ENCODE data around the gene SMARCD3. TPM values are rescaled to one million over a fixed set of nuclear protein-coding genes. Genes with fewer than 3 reads are reported as not detected.

Gene SMARCD3
- total RNA-seq, 4 donors from 2014 or later = 4.8 to 19.8 (median 13.5) TPM

DNA sequence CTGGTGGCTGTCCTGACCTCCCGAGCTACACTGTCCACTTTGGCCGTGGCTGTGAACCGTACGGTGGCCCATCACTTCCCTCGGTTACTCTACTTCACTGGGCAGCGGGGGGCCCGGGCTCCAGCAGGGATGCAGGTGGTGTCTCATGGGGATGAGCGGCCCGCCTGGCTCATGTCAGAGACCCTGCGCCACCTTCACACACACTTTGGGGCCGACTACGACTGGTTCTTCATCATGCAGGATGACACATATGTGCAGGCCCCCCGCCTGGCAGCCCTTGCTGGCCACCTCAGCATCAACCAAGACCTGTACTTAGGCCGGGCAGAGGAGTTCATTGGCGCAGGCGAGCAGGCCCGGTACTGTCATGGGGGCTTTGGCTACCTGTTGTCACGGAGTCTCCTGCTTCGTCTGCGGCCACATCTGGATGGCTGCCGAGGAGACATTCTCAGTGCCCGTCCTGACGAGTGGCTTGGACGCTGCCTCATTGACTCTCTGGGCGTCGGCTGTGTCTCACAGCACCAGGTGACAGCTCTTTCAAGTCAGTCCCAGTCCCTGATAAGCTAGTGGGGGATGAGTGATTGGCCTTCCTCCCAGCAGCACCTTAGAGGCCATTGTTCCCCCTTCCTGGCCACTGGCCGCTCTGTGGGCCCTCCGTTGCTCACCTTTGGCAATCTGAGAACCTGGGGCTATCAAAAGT, 13.3 kb downstream of the SMARCD3 start:
- no peak for TF ChIP-seq POLR2A (IDR thresholded peaks at IDR 0.05)
- TF ChIP-seq, protein P1, sequence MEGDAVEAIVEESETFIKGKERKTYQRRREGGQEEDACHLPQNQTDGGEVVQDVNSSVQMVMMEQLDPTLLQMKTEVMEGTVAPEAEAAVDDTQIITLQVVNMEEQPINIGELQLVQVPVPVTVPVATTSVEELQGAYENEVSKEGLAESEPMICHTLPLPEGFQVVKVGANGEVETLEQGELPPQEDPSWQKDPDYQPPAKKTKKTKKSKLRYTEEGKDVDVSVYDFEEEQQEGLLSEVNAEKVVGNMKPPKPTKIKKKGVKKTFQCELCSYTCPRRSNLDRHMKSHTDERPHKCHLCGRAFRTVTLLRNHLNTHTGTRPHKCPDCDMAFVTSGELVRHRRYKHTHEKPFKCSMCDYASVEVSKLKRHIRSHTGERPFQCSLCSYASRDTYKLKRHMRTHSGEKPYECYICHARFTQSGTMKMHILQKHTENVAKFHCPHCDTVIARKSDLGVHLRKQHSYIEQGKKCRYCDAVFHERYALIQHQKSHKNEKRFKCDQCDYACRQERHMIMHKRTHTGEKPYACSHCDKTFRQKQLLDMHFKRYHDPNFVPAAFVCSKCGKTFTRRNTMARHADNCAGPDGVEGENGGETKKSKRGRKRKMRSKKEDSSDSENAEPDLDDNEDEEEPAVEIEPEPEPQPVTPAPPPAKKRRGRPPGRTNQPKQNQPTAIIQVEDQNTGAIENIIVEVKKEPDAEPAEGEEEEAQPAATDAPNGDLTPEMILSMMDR (IDR thresholded peaks at IDR 0.05) = no peak
- no peak overlapping the region for H3K4me3 ChIP-seq (ENCODE audit: low read depth, poor library complexity, severe bottlenecking)
- intact Hi-C loops (cut with DNase I; ENCODE audit: low total_unique reads) = no loop called here
- DNase-seq (ENCODE audit: low spot score in 2 of 2) = no peak
- WGBS, 2 donors = 82 to 87% methylated on average over 24 to 28 of the region's 28 CpGs

DNA sequence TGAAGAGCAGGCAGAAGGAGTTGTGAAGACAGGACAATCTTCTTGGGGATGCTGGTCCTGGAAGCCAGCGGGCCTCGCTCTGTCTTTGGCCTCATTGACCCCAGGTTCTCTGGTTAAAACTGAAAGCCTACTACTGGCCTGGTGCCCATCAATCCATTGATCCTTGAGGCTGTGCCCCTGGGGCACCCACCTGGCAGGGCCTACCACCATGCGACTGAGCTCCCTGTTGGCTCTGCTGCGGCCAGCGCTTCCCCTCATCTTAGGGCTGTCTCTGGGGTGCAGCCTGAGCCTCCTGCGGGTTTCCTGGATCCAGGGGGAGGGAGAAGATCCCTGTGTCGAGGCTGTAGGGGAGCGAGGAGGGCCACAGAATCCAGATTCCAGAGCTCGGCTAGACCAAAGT, 14.7 kb downstream of the SMARCD3 start:
- DNase-seq (ENCODE audit: low spot score in 2 of 2) = peak in 1 of 2 donors; percentile 79
- intact Hi-C loops (cut with DNase I; ENCODE audit: low total_unique reads) = no loop called here
- TF ChIP-seq, protein P1 (IDR thresholded peaks at IDR 0.05) = no peak
- TF ChIP-seq POLR2A (IDR thresholded peaks at IDR 0.05) = no peak
- H3K4me3 ChIP-seq (ENCODE audit: low read depth, poor library complexity, severe bottlenecking) = no peak overlapping the region
- 72 to 73% methylated on average over 8 to 9 of the region's 9 CpGs for WGBS, 2 donors

DNA sequence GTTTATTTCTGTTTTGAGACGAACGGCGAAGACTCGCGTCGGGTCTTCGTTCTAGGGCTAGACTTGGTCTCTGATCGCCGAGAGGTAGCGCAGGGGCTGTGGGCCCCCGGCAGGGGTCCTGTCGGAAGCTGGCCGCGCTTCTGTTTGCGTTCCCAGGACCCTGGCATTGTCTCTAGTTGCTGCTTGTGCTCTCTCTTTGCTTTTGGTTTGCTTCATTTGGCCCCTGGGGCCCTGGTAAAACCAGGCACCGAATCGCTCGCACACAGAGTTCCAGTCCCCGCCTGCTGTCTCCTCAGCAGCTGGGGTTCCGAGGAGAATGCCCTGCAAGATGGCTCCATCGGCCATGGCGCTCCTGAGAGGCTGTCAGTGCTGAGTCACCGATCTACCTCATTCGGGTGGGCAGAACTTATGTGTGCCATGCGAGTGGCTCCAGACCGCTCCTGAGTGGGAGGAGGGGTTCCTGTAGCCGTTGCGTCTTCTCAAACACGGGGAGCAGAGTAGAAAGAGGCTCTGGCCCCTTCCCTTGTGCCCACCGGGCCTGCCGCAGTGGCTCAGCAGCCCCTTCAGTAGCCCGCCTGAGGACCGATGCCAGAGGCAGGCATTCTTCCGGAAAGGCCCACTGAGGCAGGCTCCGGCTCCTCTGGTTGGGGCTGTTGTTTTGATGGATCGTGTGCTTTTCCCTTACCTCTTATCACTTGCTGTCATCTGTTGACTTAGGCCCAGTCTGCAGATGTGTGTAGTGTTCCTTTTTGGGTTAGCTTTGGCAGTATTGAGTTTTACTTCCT, 15.4 kb downstream of the SMARCD3 start:
- no peak for DNase-seq (ENCODE audit: low spot score in 2 of 2)
- intact Hi-C loops (cut with DNase I; ENCODE audit: low total_unique reads) = no loop called here
- 10 to 18% methylated on average over 28 to 29 of the region's 36 CpGs for WGBS, 2 donors
- peak overlapping the region; percentile 95 for H3K4me3 ChIP-seq (ENCODE audit: low read depth, poor library complexity, severe bottlenecking)
- TF ChIP-seq, protein P1 (IDR thresholded peaks at IDR 0.05) = no peak
- no peak for TF ChIP-seq POLR2A (IDR thresholded peaks at IDR 0.05)

DNA sequence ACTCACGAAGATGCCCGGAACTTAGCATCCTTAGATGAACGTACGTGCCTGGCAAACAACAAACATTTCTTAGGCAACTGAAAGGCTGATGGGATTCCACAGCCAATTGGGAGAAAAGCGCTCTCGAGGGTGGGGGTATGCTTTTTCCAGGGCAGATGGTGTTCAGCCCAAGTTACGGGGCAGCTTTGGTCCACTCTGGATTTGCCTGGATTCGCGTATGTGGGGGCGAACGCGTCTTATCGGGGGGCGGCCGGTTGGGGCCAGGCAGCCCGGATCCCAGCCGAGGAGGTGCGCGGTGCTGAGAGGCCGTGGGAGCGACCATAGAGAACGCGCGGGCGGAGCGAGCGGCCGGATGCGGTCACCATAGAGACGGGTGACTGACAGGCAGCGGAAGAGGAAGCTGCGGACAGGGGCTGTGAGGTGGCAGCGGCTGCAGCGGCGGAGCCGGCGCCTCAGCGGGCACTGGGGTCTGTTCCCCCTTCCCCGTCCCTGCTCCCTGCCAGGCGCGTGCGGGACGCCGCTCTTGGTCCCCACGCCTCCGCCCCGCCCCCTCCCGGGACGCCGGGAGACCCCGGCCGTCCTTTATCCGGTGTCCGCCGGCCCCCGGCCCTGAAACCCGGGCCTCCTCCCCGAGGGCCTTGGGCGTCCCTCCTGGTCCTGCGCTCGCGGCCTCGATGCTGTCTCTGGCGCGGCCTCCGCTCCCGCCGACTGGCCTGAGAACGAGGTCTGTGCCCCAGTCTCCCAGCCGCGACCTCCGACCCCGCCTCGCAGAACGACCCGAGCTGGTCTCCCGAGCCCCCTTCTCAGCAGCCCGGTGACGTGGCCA, 16.2 kb downstream of the SMARCD3 start, which contains the start of gene CHPF2:
Gene CHPF2, plus strand, starts transcription at position 393 of the 826 bp plus-strand sequence. CDS start 1,529 bp downstream, outside the sequence.
- WGBS, 2 donors = 0 to 1% methylated on average over 19 to 29 of the region's 79 CpGs
- H3K4me3 ChIP-seq (ENCODE audit: low read depth, poor library complexity, severe bottlenecking) = peak within 1 kb of the TSS; percentile 95
- peak in 1 of 2 donors; percentile 34 for TF ChIP-seq POLR2A (IDR thresholded peaks at IDR 0.05)
- TF ChIP-seq, protein P1 (IDR thresholded peaks at IDR 0.05) = no peak
- peak; percentile 89 to 98 for DNase-seq (ENCODE audit: low spot score in 2 of 2)
- intact Hi-C loops (cut with DNase I; ENCODE audit: low total_unique reads) = no loop called here

DNA sequence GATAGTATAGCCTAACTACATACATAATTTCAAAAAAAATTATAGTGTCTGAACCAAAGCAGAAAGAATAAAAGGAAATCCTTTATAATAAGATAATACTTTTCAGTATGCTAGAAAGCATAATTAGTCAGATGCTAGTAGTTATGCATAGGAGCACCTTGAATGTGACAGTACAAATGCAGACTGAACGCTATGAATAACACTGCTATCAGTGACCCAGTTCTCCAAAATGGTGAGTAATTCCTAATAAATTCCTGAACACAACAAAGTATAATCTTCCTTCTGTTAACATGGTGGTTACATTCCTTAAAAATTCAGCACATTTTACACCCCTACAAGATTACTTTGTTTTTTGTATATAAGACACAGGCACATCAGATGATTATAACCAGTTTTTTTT, 17.4 kb downstream of the SMARCD3 start:
- 65 to 81% methylated on average over 1 of the region's 1 CpG for WGBS, 2 donors
- TF ChIP-seq POLR2A (IDR thresholded peaks at IDR 0.05) = no peak
- TF ChIP-seq, protein P1 (IDR thresholded peaks at IDR 0.05) = no peak
- no peak overlapping the region for H3K4me3 ChIP-seq (ENCODE audit: low read depth, poor library complexity, severe bottlenecking)
- no peak for DNase-seq (ENCODE audit: low spot score in 2 of 2)
- intact Hi-C loops (cut with DNase I; ENCODE audit: low total_unique reads) = no loop called here

Measured in lower leg skin (tissue), 4 donors.